ENCODE data around the gene FRY.

Gene FRY

GRCh38 chr13:32039528-32039927, 8.0 kb downstream of the FRY start:
- H3K36me3 ChIP-seq (ENCODE audit: control insufficient read depth, insufficient read depth, low read length): no peaks in the 10 kb centered on the region
- no peaks in the 10 kb centered on the region for H3K9me3 ChIP-seq (ENCODE audit: control insufficient read depth, low read length)
- H3K4me1 ChIP-seq (ENCODE audit: control insufficient read depth, insufficient read depth, low read length, poor library complexity, severe bottlenecking): no peaks in the 10 kb centered on the region
- no peak overlapping the region for H3K4me3 ChIP-seq (ENCODE audit: extremely low read depth, insufficient read depth, low read length, poor library complexity, severe bottlenecking)
- whole genome bisulfite sequencing, 2 experiments (ENCODE audit: insufficient coverage in 2 of 2): no CpG with 5 or more reads among the region's 1 CpG
- no peak overlapping the region for H3K27ac ChIP-seq (ENCODE audit: low read depth, low read length, severe bottlenecking)

- H3K27ac ChIP-seq (ENCODE audit: low read depth, low read length, severe bottlenecking): no peak overlapping the region
- 100% methylated on average over 1 of the region's 3 CpGs; no CpG with 5 or more reads in 1 of the 2 experiments for WGBS, 2 experiments (ENCODE audit: insufficient coverage in 2 of 2)
- H3K4me1 ChIP-seq (ENCODE audit: control insufficient read depth, insufficient read depth, low read length, poor library complexity, severe bottlenecking): no peaks in the 10 kb centered on the region
Observed at GRCh38 chr13:32040052-32040642, 8.6 kb downstream of the FRY start.

GRCh38 chr13:32040689-32041088, 9.1 kb downstream of the FRY start:
- 83% methylated on average over 2 of the region's 3 CpGs for WGBS, 2 experiments (ENCODE audit: insufficient coverage in 2 of 2)
- no peaks in the 10 kb centered on the region for H3K36me3 ChIP-seq (ENCODE audit: control insufficient read depth, insufficient read depth, low read length)
- H3K4me1 ChIP-seq (ENCODE audit: control insufficient read depth, insufficient read depth, low read length, poor library complexity, severe bottlenecking): no peaks in the 10 kb centered on the region
- no peak overlapping the region for H3K27ac ChIP-seq (ENCODE audit: low read depth, low read length, severe bottlenecking)
- no peak overlapping the region for H3K4me3 ChIP-seq (ENCODE audit: extremely low read depth, insufficient read depth, low read length, poor library complexity, severe bottlenecking)
- H3K9me3 ChIP-seq (ENCODE audit: control insufficient read depth, low read length): no peaks in the 10 kb centered on the region

More at GRCh38 chr13:32040052-32040642, 8.6 kb downstream of the FRY start:
- Histone ChIP-seq H3K9me3 (ENCODE audit: control insufficient read depth, low read length) (no peaks in the 10 kb centered on the region), H3K36me3 (ENCODE audit: control insufficient read depth, insufficient read depth, low read length) (no peaks in the 10 kb centered on the region), H3K4me3 (ENCODE audit: extremely low read depth, insufficient read depth, low read length, poor library complexity, severe bottlenecking) (no peak overlapping the region)

GRCh38 chr13:32041429-32041828, 9.9 kb downstream of the FRY start:
- Histone ChIP-seq H3K9me3 (ENCODE audit: control insufficient read depth, low read length) (no peaks in the 10 kb centered on the region), H3K4me3 (ENCODE audit: extremely low read depth, insufficient read depth, low read length, poor library complexity, severe bottlenecking) (no peak overlapping the region), H3K27ac (ENCODE audit: low read depth, low read length, severe bottlenecking) (no peak overlapping the region), H3K4me1 (ENCODE audit: control insufficient read depth, insufficient read depth, low read length, poor library complexity, severe bottlenecking) (no peaks in the 10 kb centered on the region), H3K36me3 (ENCODE audit: control insufficient read depth, insufficient read depth, low read length) (no peaks in the 10 kb centered on the region)
- 92 to 100% methylated on average over 3 to 4 of the region's 5 CpGs for WGBS, 2 experiments (ENCODE audit: insufficient coverage in 2 of 2)

- Histone ChIP-seq H3K36me3 (ENCODE audit: control insufficient read depth, insufficient read depth, low read length) (no peaks in the 10 kb centered on the region), H3K9me3 (ENCODE audit: control insufficient read depth, low read length) (no peaks in the 10 kb centered on the region), H3K4me3 (ENCODE audit: extremely low read depth, insufficient read depth, low read length, poor library complexity, severe bottlenecking) (no peak overlapping the region), H3K27ac (ENCODE audit: low read depth, low read length, severe bottlenecking) (no peak overlapping the region), H3K4me1 (ENCODE audit: control insufficient read depth, insufficient read depth, low read length, poor library complexity, severe bottlenecking) (no peaks in the 10 kb centered on the region)
Observed at GRCh38 chr13:32042551-32042950, 11.0 kb downstream of the FRY start.

- Histone ChIP-seq H3K9me3 (ENCODE audit: control insufficient read depth, low read length) (no peaks in the 10 kb centered on the region), H3K4me3 (ENCODE audit: extremely low read depth, insufficient read depth, low read length, poor library complexity, severe bottlenecking) (no peak overlapping the region), H3K4me1 (ENCODE audit: control insufficient read depth, insufficient read depth, low read length, poor library complexity, severe bottlenecking) (peaks cover 6% of the 10 kb centered on the region), H3K36me3 (ENCODE audit: control insufficient read depth, insufficient read depth, low read length) (no peaks in the 10 kb centered on the region), H3K27ac (ENCODE audit: low read depth, low read length, severe bottlenecking) (no peak overlapping the region)
- 100% methylated on average over 1 of the region's 1 CpG; no CpG with 5 or more reads in 1 of the 2 experiments for WGBS, 2 experiments (ENCODE audit: insufficient coverage in 2 of 2)
Observed at GRCh38 chr13:32044446-32044845, 12.9 kb downstream of the FRY start.

GRCh38 chr13:32045537-32045936, 14.0 kb downstream of the FRY start:
- Histone ChIP-seq H3K36me3 (ENCODE audit: control insufficient read depth, insufficient read depth, low read length) (no peaks in the 10 kb centered on the region), H3K4me1 (ENCODE audit: control insufficient read depth, insufficient read depth, low read length, poor library complexity, severe bottlenecking) (peaks cover 7% of the 10 kb centered on the region), H3K27ac (ENCODE audit: low read depth, low read length, severe bottlenecking) (no peak overlapping the region), H3K4me3 (ENCODE audit: extremely low read depth, insufficient read depth, low read length, poor library complexity, severe bottlenecking) (no peak overlapping the region), H3K9me3 (ENCODE audit: control insufficient read depth, low read length) (no peaks in the 10 kb centered on the region)
- WGBS, 2 experiments (ENCODE audit: insufficient coverage in 2 of 2): 100% methylated on average over 1 to 2 of the region's 3 CpGs

- WGBS, 2 experiments (ENCODE audit: insufficient coverage in 2 of 2): 86% methylated on average over 2 of the region's 4 CpGs; no CpG with 5 or more reads in 1 of the 2 experiments
- no peaks in the 10 kb centered on the region for H3K36me3 ChIP-seq (ENCODE audit: control insufficient read depth, insufficient read depth, low read length)
- peak overlapping the region; percentile 63 for H3K27ac ChIP-seq (ENCODE audit: low read depth, low read length, severe bottlenecking)
- no peak overlapping the region for H3K4me3 ChIP-seq (ENCODE audit: extremely low read depth, insufficient read depth, low read length, poor library complexity, severe bottlenecking)
- H3K4me1 ChIP-seq (ENCODE audit: control insufficient read depth, insufficient read depth, low read length, poor library complexity, severe bottlenecking): peaks cover 7% of the 10 kb centered on the region
- no peaks in the 10 kb centered on the region for H3K9me3 ChIP-seq (ENCODE audit: control insufficient read depth, low read length)
Observed at GRCh38 chr13:32045982-32046785, 14.6 kb downstream of the FRY start.

- Histone ChIP-seq H3K36me3 (ENCODE audit: control insufficient read depth, insufficient read depth, low read length) (no peaks in the 10 kb centered on the region), H3K4me3 (ENCODE audit: extremely low read depth, insufficient read depth, low read length, poor library complexity, severe bottlenecking) (no peak overlapping the region), H3K4me1 (ENCODE audit: control insufficient read depth, insufficient read depth, low read length, poor library complexity, severe bottlenecking) (peaks cover 7% of the 10 kb centered on the region), H3K27ac (ENCODE audit: low read depth, low read length, severe bottlenecking) (no peak overlapping the region), H3K9me3 (ENCODE audit: control insufficient read depth, low read length) (no peaks in the 10 kb centered on the region)
Observed at GRCh38 chr13:32047088-32047487, 15.5 kb downstream of the FRY start.

- H3K4me3 ChIP-seq (ENCODE audit: extremely low read depth, insufficient read depth, low read length, poor library complexity, severe bottlenecking): no peak overlapping the region
- H3K27ac ChIP-seq (ENCODE audit: low read depth, low read length, severe bottlenecking): no peak overlapping the region
- no peaks in the 10 kb centered on the region for H3K36me3 ChIP-seq (ENCODE audit: control insufficient read depth, insufficient read depth, low read length)
- H3K9me3 ChIP-seq (ENCODE audit: control insufficient read depth, low read length): no peaks in the 10 kb centered on the region
- H3K4me1 ChIP-seq (ENCODE audit: control insufficient read depth, insufficient read depth, low read length, poor library complexity, severe bottlenecking): peaks cover 7% of the 10 kb centered on the region
- 95 to 100% methylated on average over 3 of the region's 5 CpGs for WGBS, 2 experiments (ENCODE audit: insufficient coverage in 2 of 2)
Observed at GRCh38 chr13:32047793-32048192, 16.2 kb downstream of the FRY start.

GRCh38 chr13:32048816-32049215, 17.2 kb downstream of the FRY start:
- H3K9me3 ChIP-seq (ENCODE audit: control insufficient read depth, low read length): no peaks in the 10 kb centered on the region

More at GRCh38 chr13:32048816-32049215, 17.2 kb downstream of the FRY start:
- Histone ChIP-seq H3K4me1 (ENCODE audit: control insufficient read depth, insufficient read depth, low read length, poor library complexity, severe bottlenecking) (peaks cover 7% of the 10 kb centered on the region), H3K27ac (ENCODE audit: low read depth, low read length, severe bottlenecking) (no peak overlapping the region), H3K4me3 (ENCODE audit: extremely low read depth, insufficient read depth, low read length, poor library complexity, severe bottlenecking) (no peak overlapping the region), H3K36me3 (ENCODE audit: control insufficient read depth, insufficient read depth, low read length) (no peaks in the 10 kb centered on the region)
